HG02970 (cell line): ENCODE data around the gene CTXN1.

Experiments used
- ATAC-seq: cut with Tn5 transposase; IDR thresholded peaks from one replicate; pipeline ENCODE4 v1.9.1; 2021; ENCODE audit warnings: mild to moderate bottlenecking, moderate library complexity, moderate number of reproducible peaks; ENCODE audit not compliant: unreplicated experiment, low FRiP score

Gene CTXN1

GRCh38 chr19:7883105-7883504 lies 42.8 kb downstream of the CTXN1 start:
- ATAC-seq: no peak

GRCh38 chr19:7881910-7882309 lies 44.0 kb downstream of the CTXN1 start:
- ATAC-seq: no peak

- ATAC-seq: no peak
These were observed 46.1 kb downstream of the CTXN1 start for GRCh38 chr19:7879836-7880235.

GRCh38 chr19:7879111-7879807 lies 46.7 kb downstream of the CTXN1 start:
- ATAC-seq: no peak

GRCh38 chr19:7877249-7877836 lies 48.6 kb downstream of the CTXN1 start:
- no peak for ATAC-seq

GRCh38 chr19:7874897-7875273 lies 51.0 kb downstream of the CTXN1 start:
- no peak for ATAC-seq
